Activated CD8-positive, alpha-beta T cell treated with anti-CD3 and anti-CD28 coated beads, Interleukin-2, amount 10 ng/mL, durations not matched to agents 7 days and 5 days (primary cell): Measurements from ENCODE around the gene GRIK2. TPM values are rescaled to one million over a fixed set of nuclear protein-coding genes. Genes with fewer than 3 reads are reported as not detected.

Experiments
- ATAC-seq: fragments of 150-1000 bp; cut with Tn5 transposase; one replicate; pipeline ENCODE4 v1.10.0; 2021; ENCODE audit warnings: moderate library complexity
- CTCF ChIA-PET: fragments of 350-600 bp; sonication (Branson Sonifier 250); formaldehyde crosslinking; loops from one replicate; lab custom pipeline; 2021; ENCODE audit warnings: antibody characterized with exemption; lab: Charles Lee
- POLR2A ChIA-PET: fragments of 350-600 bp; sonication (Branson Sonifier 250); formaldehyde crosslinking; loops from one replicate; lab custom pipeline; 2021; ENCODE audit warnings: antibody characterized with exemption; lab: Charles Lee
- DNase-seq: peaks from one replicate; pipeline ENCODE4 v3.0.0-alpha.2; 2020
- H3K27ac Mint-ChIP-seq: one replicate; pipeline ENCODE4 v1.8.0; 2021; ENCODE audit warnings: mild to moderate bottlenecking, mixed read lengths
- H3K27me3 Mint-ChIP-seq: one replicate; pipeline ENCODE4 v1.8.0; 2021; ENCODE audit warnings: low read depth, mixed read lengths
- H3K36me3 Mint-ChIP-seq: one replicate; pipeline ENCODE4 v1.8.0; 2021; ENCODE audit warnings: low read depth, mixed read lengths
- H3K4me1 Mint-ChIP-seq: one replicate; pipeline ENCODE4 v1.8.0; 2021; ENCODE audit warnings: low read depth, mixed read lengths
- H3K4me3 Mint-ChIP-seq: one replicate; pipeline ENCODE4 v1.8.0; 2021; ENCODE audit warnings: mild to moderate bottlenecking, mixed read lengths
- H3K9me3 Mint-ChIP-seq: one replicate; pipeline ENCODE4 v1.8.0; 2022; ENCODE audit warnings: mixed read lengths; ENCODE audit not compliant: insufficient read depth
- total RNA-seq, 2 experiments: library from RNA; stranded (reverse); gene quantifications; one replicate each; pipeline ENCODE4 v1.2.3, GENCODE V29; 2021

GRIK2 gene
- total RNA-seq, 2 experiments from 2014 or later: not detected

- H3K9me3 Mint-ChIP-seq: peaks cover 7% of the 10 kb centered on the region
- no peaks in the 10 kb centered on the region for H3K36me3 Mint-ChIP-seq
- ChIA-PET CTCF (no interaction called here), POLR2A (no interaction called here)
- H3K27ac Mint-ChIP-seq: no peak overlapping the region
- H3K4me3 Mint-ChIP-seq: no peak overlapping the region
- DNase-seq (no peak), ATAC-seq (no peak)
- H3K27me3 Mint-ChIP-seq: no peaks in the 10 kb centered on the region
- no peaks in the 10 kb centered on the region for H3K4me1 Mint-ChIP-seq
Measured at GRCh38 chr6:101940391-101940790, 546.9 kb downstream of the GRIK2 start.

GRCh38 chr6:101956961-101957360 lies 563.5 kb downstream of the GRIK2 start:
- Mint-ChIP-seq H3K4me1 (no peaks in the 10 kb centered on the region), H3K9me3 (no peaks in the 10 kb centered on the region), H3K36me3 (no peaks in the 10 kb centered on the region), H3K27me3 (no peaks in the 10 kb centered on the region), H3K27ac (no peak overlapping the region), H3K4me3 (no peak overlapping the region)
- ATAC-seq: no peak
- ChIA-PET CTCF (no interaction called here), POLR2A (no interaction called here)
- no peak for DNase-seq

DNA sequence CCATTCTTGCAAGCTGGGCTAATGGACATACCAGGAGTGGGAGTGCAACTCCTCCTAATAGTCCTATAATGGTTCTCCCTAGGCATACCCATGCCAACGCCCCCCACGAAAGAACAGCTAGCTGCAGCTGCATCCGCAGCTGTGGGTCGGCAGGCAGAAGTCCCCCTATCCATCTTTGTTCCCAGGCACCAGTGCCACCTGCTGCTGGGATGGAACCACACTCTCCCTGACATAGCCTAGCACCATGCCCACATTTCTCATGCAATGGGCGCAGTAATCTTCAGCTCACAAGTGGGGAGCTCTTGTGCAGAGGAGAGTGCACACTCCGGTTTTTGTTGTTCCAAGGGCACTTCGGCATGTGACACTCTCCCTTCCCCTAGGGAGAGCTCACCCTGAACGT lies 567.8 kb downstream of the GRIK2 start:
- Mint-ChIP-seq H3K27ac (no peak overlapping the region), H3K36me3 (no peaks in the 10 kb centered on the region), H3K9me3 (no peaks in the 10 kb centered on the region), H3K4me3 (no peak overlapping the region), H3K27me3 (no peaks in the 10 kb centered on the region), H3K4me1 (no peaks in the 10 kb centered on the region)
- POLR2A ChIA-PET: no interaction called here
- ATAC-seq (no peak), DNase-seq (no peak)
- CTCF ChIA-PET: no interaction called here

GRCh38 chr6:101980924-101981323 lies 587.4 kb downstream of the GRIK2 start:
- ChIA-PET POLR2A (no interaction called here), CTCF (no interaction called here)
- Mint-ChIP-seq H3K36me3 (no peaks in the 10 kb centered on the region), H3K4me3 (no peak overlapping the region), H3K27me3 (no peaks in the 10 kb centered on the region), H3K9me3 (no peaks in the 10 kb centered on the region), H3K27ac (no peak overlapping the region), H3K4me1 (no peaks in the 10 kb centered on the region)
- DNase-seq (no peak), ATAC-seq (no peak)

- no peak for DNase-seq
- Mint-ChIP-seq H3K27me3 (no peaks in the 10 kb centered on the region), H3K27ac (no peak overlapping the region), H3K36me3 (no peaks in the 10 kb centered on the region), H3K9me3 (peaks cover under 1% of the 10 kb centered on the region), H3K4me1 (no peaks in the 10 kb centered on the region), H3K4me3 (no peak overlapping the region)
- ChIA-PET CTCF (no interaction called here), POLR2A (no interaction called here)
- ATAC-seq: no peak
Measured at GRCh38 chr6:101986476-101986875, 593.0 kb downstream of the GRIK2 start.

- ATAC-seq: no peak
- POLR2A ChIA-PET: no interaction called here
- H3K36me3 Mint-ChIP-seq: no peaks in the 10 kb centered on the region
- H3K9me3 Mint-ChIP-seq: peaks cover 6% of the 10 kb centered on the region
- H3K4me1 Mint-ChIP-seq: no peaks in the 10 kb centered on the region
- CTCF ChIA-PET: no interaction called here
- no peak for DNase-seq
- H3K4me3 Mint-ChIP-seq: no peak overlapping the region
- no peaks in the 10 kb centered on the region for H3K27me3 Mint-ChIP-seq
- no peak overlapping the region for H3K27ac Mint-ChIP-seq
Measured at GRCh38 chr6:101992286-101992685, 598.8 kb downstream of the GRIK2 start.

GRCh38 chr6:101994521-101994920 lies 601.0 kb downstream of the GRIK2 start:
- ChIA-PET CTCF (no interaction called here), POLR2A (no interaction called here)
- Mint-ChIP-seq H3K4me1 (no peaks in the 10 kb centered on the region), H3K9me3 (peaks cover 6% of the 10 kb centered on the region), H3K36me3 (no peaks in the 10 kb centered on the region), H3K27me3 (no peaks in the 10 kb centered on the region), H3K4me3 (no peak overlapping the region), H3K27ac (no peak overlapping the region)
- DNase-seq: no peak
- ATAC-seq: no peak

DNA sequence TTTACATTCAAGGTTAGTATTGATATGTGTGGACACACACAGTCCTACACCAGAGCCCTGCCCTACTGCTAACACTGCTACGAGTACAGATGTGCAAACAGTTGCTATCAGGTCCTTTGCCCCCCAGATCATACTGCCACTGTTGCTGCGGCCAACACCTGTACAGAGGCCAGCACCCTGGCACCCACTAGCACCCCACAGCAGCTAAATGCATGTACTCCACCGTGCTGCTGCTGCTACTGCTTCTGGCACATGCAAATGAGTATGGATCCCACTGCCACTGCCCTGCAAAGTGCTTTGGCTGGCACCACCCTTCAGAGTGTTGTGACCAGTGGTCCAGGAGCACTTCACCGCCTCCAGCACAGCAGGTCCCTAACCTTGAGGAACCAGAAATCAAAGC lies 621.9 kb downstream of the GRIK2 start:
- ATAC-seq (no peak), DNase-seq (no peak)
- Mint-ChIP-seq H3K27me3 (no peaks in the 10 kb centered on the region), H3K27ac (no peak overlapping the region), H3K4me3 (no peak overlapping the region), H3K4me1 (no peaks in the 10 kb centered on the region), H3K9me3 (peaks cover 13% of the 10 kb centered on the region), H3K36me3 (no peaks in the 10 kb centered on the region)
- CTCF ChIA-PET: no interaction called here
- POLR2A ChIA-PET: no interaction called here

GRCh38 chr6:102022281-102022680 lies 628.8 kb downstream of the GRIK2 start:
- DNase-seq: no peak
- Mint-ChIP-seq H3K27ac (no peak overlapping the region), H3K27me3 (no peaks in the 10 kb centered on the region), H3K9me3 (no peaks in the 10 kb centered on the region), H3K36me3 (no peaks in the 10 kb centered on the region), H3K4me3 (no peak overlapping the region), H3K4me1 (no peaks in the 10 kb centered on the region)
- no peak for ATAC-seq
- CTCF ChIA-PET: no interaction called here
- POLR2A ChIA-PET: no interaction called here

GRCh38 chr6:102022803-102023202 lies 629.3 kb downstream of the GRIK2 start:
- Mint-ChIP-seq H3K4me1 (no peaks in the 10 kb centered on the region), H3K27me3 (no peaks in the 10 kb centered on the region), H3K9me3 (no peaks in the 10 kb centered on the region), H3K27ac (no peak overlapping the region), H3K36me3 (no peaks in the 10 kb centered on the region), H3K4me3 (no peak overlapping the region)
- CTCF ChIA-PET: no interaction called here
- DNase-seq (no peak), ATAC-seq (no peak)
- POLR2A ChIA-PET: no interaction called here

- Mint-ChIP-seq H3K4me1 (no peaks in the 10 kb centered on the region), H3K9me3 (no peaks in the 10 kb centered on the region), H3K27ac (no peak overlapping the region), H3K36me3 (no peaks in the 10 kb centered on the region), H3K27me3 (no peaks in the 10 kb centered on the region), H3K4me3 (no peak overlapping the region)
- ATAC-seq (no peak), DNase-seq (no peak)
- ChIA-PET CTCF (no interaction called here), POLR2A (no interaction called here)
Measured at GRCh38 chr6:102023977-102024657, 630.6 kb downstream of the GRIK2 start.

DNA sequence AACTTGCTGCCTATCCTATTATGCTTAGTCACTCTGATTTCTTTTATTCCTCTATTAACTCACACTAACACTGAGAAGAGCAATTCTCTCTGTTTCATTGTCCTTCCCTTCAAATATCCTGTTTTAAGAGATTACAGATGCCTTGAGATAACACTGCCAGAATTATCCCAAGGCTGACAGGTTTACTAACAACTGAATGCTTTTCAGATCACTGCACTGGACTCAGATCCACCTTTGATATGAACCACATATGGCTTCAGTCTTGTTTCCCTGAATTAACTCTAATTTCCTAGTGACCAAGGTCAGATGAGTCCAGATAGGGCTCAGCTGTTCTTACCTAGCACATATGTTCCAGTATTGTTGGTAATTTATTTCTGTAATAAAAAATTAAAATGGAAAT lies 633.1 kb downstream of the GRIK2 start:
- Mint-ChIP-seq H3K4me1 (no peaks in the 10 kb centered on the region), H3K4me3 (no peak overlapping the region), H3K9me3 (no peaks in the 10 kb centered on the region), H3K36me3 (no peaks in the 10 kb centered on the region), H3K27ac (no peak overlapping the region), H3K27me3 (no peaks in the 10 kb centered on the region)
- DNase-seq (no peak), ATAC-seq (no peak)
- ChIA-PET POLR2A (no interaction called here), CTCF (no interaction called here)

- DNase-seq (no peak), ATAC-seq (no peak)
- no peaks in the 10 kb centered on the region for H3K9me3 Mint-ChIP-seq
- H3K27ac Mint-ChIP-seq: no peak overlapping the region
- ChIA-PET POLR2A (no interaction called here), CTCF (no interaction called here)
- no peaks in the 10 kb centered on the region for H3K36me3 Mint-ChIP-seq
- no peak overlapping the region for H3K4me3 Mint-ChIP-seq
- no peaks in the 10 kb centered on the region for H3K27me3 Mint-ChIP-seq
- H3K4me1 Mint-ChIP-seq: no peaks in the 10 kb centered on the region
Measured at GRCh38 chr6:102028176-102028575, 634.7 kb downstream of the GRIK2 start.
